GM12878 (cell line): ENCODE results near the gene RASSF8. TPM values are rescaled to one million over a fixed set of nuclear protein-coding genes. Genes with fewer than 3 reads are reported as not detected.

Source experiments
- ATAC-seq: fragments of 200-7000 bp; cut with Tn5 transposase; 3 replicates; pipeline ENCODE4 v1.9.1; 2020; ENCODE audit warnings: mild to moderate bottlenecking, moderate library complexity
- BruUV-seq: library from RNA; stranded (reverse); fragments of 400-500 nt; replicated peaks from 2 replicates; lab custom pipeline; 2021; lab: Mats Ljungman, UMichigan
- CTCF ChIA-PET: fragments of 300-600 bp; sonication (Branson Sonifier 250); formaldehyde crosslinking; extraction: SDS; loops from one replicate; lab custom pipeline; 2021; ENCODE audit warnings: inconsistent platforms; lab: Yijun Ruan, JAX
- POLR2A ChIA-PET: fragments of 350-600 bp; formaldehyde crosslinking; extraction: SDS; loops from one replicate; lab custom pipeline; 2021; ENCODE audit warnings: inconsistent platforms; lab: Charles Lee
- RAD21 ChIA-PET: fragments of 300-600 bp; sonication (Branson Sonifier 250); formaldehyde crosslinking; loops from one replicate; lab custom pipeline; 2023; ENCODE audit warnings: antibody characterized with exemption; ENCODE audit not compliant: unreplicated experiment; lab: Charles Lee
- SMC1A ChIA-PET: fragments of 300-600 bp; sonication (Branson Sonifier 250); formaldehyde crosslinking; loops from one replicate; lab custom pipeline; 2023; ENCODE audit not compliant: unreplicated experiment, uncharacterized antibody; lab: Charles Lee
- DNase-seq: peaks from one replicate; pipeline ENCODE4 v3.0.0-alpha.2; 2011; ENCODE audit warnings: low read depth, low spot score
- FAIRE-seq: peaks from 3 replicates; lab custom pipeline; 2011; peaks lifted over from hg19 to GRCh38; lab: Jason Lieb, UNC
- H2AFZ ChIP-seq: 2 replicates; pipeline ENCODE4 v1.6.0; 2011; ENCODE audit warnings: low read depth, low read length, control low read depth; ENCODE audit not compliant: control insufficient read depth
- H3K27ac ChIP-seq: 2 replicates; pipeline ENCODE4 v1.5.1; 2011; ENCODE audit warnings: control low read depth; ENCODE audit not compliant: control insufficient read depth, insufficient read depth
- H3K27me3 ChIP-seq, 2 experiments: replicated peaks in 1 of 2; 2 replicates each; pipeline versions ENCODE4 v1.6.0 to v1.6.1; 2011; ENCODE audit warnings: low read length in 1 of 2; ENCODE audit not compliant: control insufficient read depth in 2 of 2, insufficient read depth in 2 of 2
- H3K36me3 ChIP-seq, 2 experiments: 2 replicates each; pipeline ENCODE4 v1.5.1; 2011; ENCODE audit warnings: low read length in 1 of 2; ENCODE audit not compliant: control insufficient read depth in 2 of 2, insufficient read depth in 2 of 2
- H3K4me1 ChIP-seq: 2 replicates; pipeline ENCODE4 v1.6.1; 2011; ENCODE audit warnings: mild to moderate bottlenecking, low read length, moderate library complexity, mixed read lengths; ENCODE audit not compliant: control insufficient read depth, insufficient read depth
- H3K4me2 ChIP-seq: 2 replicates; pipeline ENCODE4 v1.6.0; 2011; ENCODE audit warnings: control low read depth; ENCODE audit not compliant: control insufficient read depth, insufficient read depth
- H3K4me3 ChIP-seq: fragments of 200-600 bp; sonication (generic); 2 replicates; pipeline ENCODE4 v1.5.1; 2016
- H3K79me2 ChIP-seq: 2 replicates; pipeline ENCODE4 v1.6.0; 2011; ENCODE audit warnings: low read length; ENCODE audit not compliant: control insufficient read depth, insufficient read depth
- H3K9ac ChIP-seq: 2 replicates; pipeline ENCODE4 v1.8.0; 2011; ENCODE audit warnings: low read length, control low read depth, mixed read lengths; ENCODE audit not compliant: control insufficient read depth, insufficient read depth
- H3K9me3 ChIP-seq: replicated peaks from 3 replicates; pipeline ENCODE4 v1.5.1; 2011; ENCODE audit warnings: mild to moderate bottlenecking, low read length; ENCODE audit not compliant: control insufficient read depth, insufficient read depth
- H4K20me1 ChIP-seq: 2 replicates; pipeline ENCODE4 v1.6.0; 2011; ENCODE audit not compliant: control insufficient read depth, insufficient read depth
- BRCA1 ChIP-seq: IDR thresholded peaks from 2 replicates; pipeline ENCODE4 v1.6.1; 2011; ENCODE audit warnings: low read depth, low read length, improper control_type of control experiment
- CEBPB ChIP-seq, 2 experiments: fragments of 150-350 bp in 1 of 2; IDR thresholded peaks; 2 replicates each; pipeline ENCODE4 v1.6.1; 2012 to 2014; ENCODE audit warnings: low read depth in 2 of 2, low read length in 2 of 2, borderline replicate concordance in 1 of 2, inconsistent platforms in 1 of 2
- CHD1 ChIP-seq: IDR thresholded peaks from 2 replicates; pipeline ENCODE4 v1.6.1; 2012; ENCODE audit warnings: low read depth, low read length, improper control_type of control experiment
- EGR1 ChIP-seq, 2 experiments: IDR thresholded peaks; 1 replicate in 1 of 2; 2 replicates in 1 of 2; pipeline ENCODE4 v1.6.1; 2011 to 2012; ENCODE audit warnings: low read depth in 2 of 2, low read length in 2 of 2, borderline replicate concordance in 1 of 2, mild to moderate bottlenecking in 1 of 2, moderate library complexity in 1 of 2
- EZH2 ChIP-seq: IDR thresholded peaks from 2 replicates; pipeline ENCODE4 v1.6.1; 2012; ENCODE audit warnings: low read depth, mild to moderate bottlenecking, control low read depth, inconsistent platforms, low read length, borderline replicate concordance; ENCODE audit not compliant: control insufficient read depth
- MTA3 ChIP-seq: IDR thresholded peaks from 2 replicates; pipeline ENCODE4 v1.6.1; 2012; ENCODE audit warnings: low read length, inconsistent platforms, borderline replicate concordance
- NR2C1 ChIP-seq: fragments of 450-650 bp; IDR thresholded peaks from 2 replicates; pipeline ENCODE4 v1.6.1; 2017; ENCODE audit warnings: antibody characterized with exemption, mild to moderate bottlenecking, moderate library complexity
- RBBP5 ChIP-seq: fragments of 200-600 bp; sonication (generic); conservative IDR thresholded peaks from 2 replicates; pipeline ENCODE4 v1.6.1; 2016
- REST ChIP-seq: IDR thresholded peaks from 2 replicates; pipeline ENCODE4 v1.6.1; 2012; ENCODE audit warnings: mild to moderate bottlenecking, low read depth, low read length
- SKIL ChIP-seq: fragments of 450-650 bp; IDR thresholded peaks from 2 replicates; pipeline ENCODE4 v1.6.1; 2017; ENCODE audit warnings: mild to moderate bottlenecking, low read depth, inconsistent platforms; ENCODE audit not compliant: poor library complexity, severe bottlenecking
- SMARCA5 ChIP-seq: fragments of 450-650 bp; IDR thresholded peaks from 2 replicates; pipeline ENCODE4 v1.6.1; 2017; ENCODE audit warnings: mild to moderate bottlenecking
- WGBS: methylation state at CpG from one replicate; pipeline ENCODE4 v1.1.6; 2016; ENCODE audit warnings: low lambda C conversion rate; ENCODE audit not compliant: insufficient replicate concordance, insufficient coverage; ENCODE audit errors: missing lambda C conversion rate; 5-methylcytosine and 5-hydroxymethylcytosine counted together
- in situ Hi-C: fragments of 300-500 bp; cut with MboI; formaldehyde crosslinking; loops from 9 replicates; pipeline ENCODE4 v1.14.3; 2018; ENCODE audit warnings: mixed read lengths
- intact Hi-C: fragments of 100-400 bp; cut with micrococcal nuclease; formaldehyde crosslinking; loops from one replicate; pipeline ENCODE4 v1.14.2; 2022; ENCODE audit not compliant: unreplicated experiment
- polyA plus RNA-seq, 11 experiments: library from polyadenylated mRNA; depleted of rRNA in 4 of 11; unstranded in 6 of 11; stranded (reverse) in 5 of 11; fragments of >200 nt; fragmentation: Nextera tagmentation in 4 of 11; fragmentation: Illumina TruSeq in 1 of 11; extraction: Ambion mirVana in 4 of 11; extraction: Trizol in 1 of 11; gene quantifications; 1 replicate in 1 of 11; 2 replicates in 10 of 11; pipeline versions ENCODE4 v1.2.1 to v1.2.3, GENCODE V29; 2011 to 2016; ENCODE audit warnings: inconsistent platforms in 2 of 11, missing spikeins in 2 of 11, low read depth in 1 of 11
- total RNA-seq, 4 experiments: library from RNA; depleted of rRNA in 3 of 4; stranded (reverse); fragments of >200 nt in 3 of 4; fragmentation: Illumina TruSeq in 1 of 4; extraction: Trizol in 1 of 4; gene quantifications; 2 replicates each; pipeline versions ENCODE4 v1.2.1 to v1.2.3, GENCODE V29; 2013 to 2021

Gene RASSF8
- total and polyA plus RNA-seq, 10 of the 15 experiments (the other 5 are each of a cell fraction or from before 2014, with no cell fraction given): 0.06 to 0.18 (median 0.08) TPM; not detected in 6

GRCh38 chr12:26112232-26112631 is 153.8 kb downstream of the RASSF8 start:
- H3K27me3 ChIP-seq: 0 out of 4 replicates have a peak, but pooled peaks cover 0 to 11% of the 10 kb centered on the region in 2 experiments
- no peaks in the 10 kb centered on the region for H3K36me3 ChIP-seq
- POLR2A ChIA-PET: interaction anchor here (0.7 kb wide), 1 partner anchor 10 kb away, joined by 3 read pairs; no protein-coding TSS in a partner anchor
- peaks cover 15% of the 10 kb centered on the region for H3K4me1 ChIP-seq
- BruUV-seq: no TSS peak
- SMC1A ChIA-PET: interaction anchor here (0.9 to 1.7 kb wide), 3 partner anchors 11 to 254 kb away, joined by 3 to 6 read pairs (median 3); no protein-coding TSS in a partner anchor
- H3K4me3 ChIP-seq: no peak overlapping the region
- TF ChIP-seq EZH2 (no peak), MTA3 (no peak), SMARCA5 (no peak), EGR1 (IDR thresholded peaks at IDR 0.05; ENCODE audit: borderline replicate concordance in 1 of 2, low read depth in 2 of 2, low read length in 2 of 2) (no peak), NR2C1 (no peak), RBBP5 (no peak), REST (no peak), CHD1 (no peak), SKIL (no peak), CEBPB (IDR thresholded peaks at IDR 0.05; ENCODE audit: borderline replicate concordance in 1 of 2, low read depth in 2 of 2, low read length in 2 of 2) (no peak), BRCA1 (no peak)
- CTCF ChIA-PET: interaction anchor here (1.0 to 4.5 kb wide), 3 partner anchors 14 to 206 kb away, joined by 3 to 20 read pairs (median 4); no protein-coding TSS in a partner anchor
- H3K79me2 ChIP-seq: no peaks in the 10 kb centered on the region
- RAD21 ChIA-PET: interaction anchor here (1.0 kb wide), 1 partner anchor 85 kb away, joined by 3 read pairs; no protein-coding TSS in a partner anchor
- 80% methylated on average over 6 of the region's 6 CpGs for WGBS
- in situ Hi-C loops (loop anchor here (25.0 kb wide), 1 partner anchor 525 kb away; no protein-coding TSS in a partner anchor), intact Hi-C loops (no loop called here)
- FAIRE-seq (no peak), ATAC-seq (no peak), DNase-seq (no peak)
- H3K9ac ChIP-seq: no peak overlapping the region
- no peaks in the 10 kb centered on the region for H4K20me1 ChIP-seq
- no peak overlapping the region for H3K4me2 ChIP-seq
- no peaks in the 10 kb centered on the region; the same call in 1 of the 3 replicates for H3K9me3 ChIP-seq
- H2AFZ ChIP-seq: no peak overlapping the region
- H3K27ac ChIP-seq: no peak overlapping the region
